Activated CD4-positive, alpha-beta T cell treated with anti-CD3 and anti-CD28 coated beads for 36 hours (primary cell): Measurements from ENCODE around the gene ATXN7L2. TPM values are rescaled to one million over a fixed set of nuclear protein-coding genes. Genes with fewer than 3 reads are reported as not detected.
A peak's percentile ranks its signal among the peaks of the same experiment; 100 is the strongest.

ENCODE experiments used
- ATAC-seq: fragments of 200-7000 bp; cut with Tn5 transposase; one replicate; pipeline ENCODE4 v1.10.0; 2021; ENCODE audit warnings: mild to moderate bottlenecking, moderate library complexity
- CTCF ChIA-PET: fragments of 350-600 bp; sonication (Branson Sonifier 250); formaldehyde crosslinking; loops from one replicate; lab custom pipeline; 2021; ENCODE audit warnings: antibody characterized with exemption; lab: Charles Lee
- POLR2A ChIA-PET: fragments of 350-600 bp; sonication (Branson Sonifier 250); formaldehyde crosslinking; loops from one replicate; lab custom pipeline; 2021; ENCODE audit warnings: antibody characterized with exemption, inconsistent platforms; lab: Charles Lee
- DNase-seq: peaks from one replicate; pipeline ENCODE4 v3.0.0-alpha.2; 2020
- H3K27ac Mint-ChIP-seq: one replicate; pipeline ENCODE4 v1.8.0; 2021; ENCODE audit warnings: mixed read lengths
- H3K27me3 Mint-ChIP-seq: one replicate; pipeline ENCODE4 v1.8.0; 2021; ENCODE audit warnings: mixed read lengths
- H3K36me3 Mint-ChIP-seq: one replicate; pipeline ENCODE4 v1.8.0; 2021; ENCODE audit warnings: low read depth, mixed read lengths
- H3K4me1 Mint-ChIP-seq: one replicate; pipeline ENCODE4 v1.8.0; 2021; ENCODE audit warnings: mixed read lengths
- H3K4me3 Mint-ChIP-seq: one replicate; pipeline ENCODE4 v1.8.0; 2021; ENCODE audit warnings: mild to moderate bottlenecking, moderate library complexity, mixed read lengths
- H3K9me3 Mint-ChIP-seq: one replicate; pipeline ENCODE4 v1.8.0; 2021; ENCODE audit warnings: low read depth, mixed read lengths
- intact Hi-C, 2 experiments: fragments of 100-400 bp; cut with DNase I in 1 of 2; cut with micrococcal nuclease in 1 of 2; formaldehyde crosslinking; loops; one replicate each; pipeline versions ENCODE4 v1.14.2 to v1.15.1; 2022 to 2024; cut with DNase I, micrococcal nuclease
- total RNA-seq, 2 experiments: library from RNA; stranded (reverse); gene quantifications; one replicate each; pipeline ENCODE4 v1.2.3, GENCODE V29; 2021

Gene ATXN7L2
- total RNA-seq, 2 experiments from 2014 or later = 11.7 to 13.0 TPM

DNA sequence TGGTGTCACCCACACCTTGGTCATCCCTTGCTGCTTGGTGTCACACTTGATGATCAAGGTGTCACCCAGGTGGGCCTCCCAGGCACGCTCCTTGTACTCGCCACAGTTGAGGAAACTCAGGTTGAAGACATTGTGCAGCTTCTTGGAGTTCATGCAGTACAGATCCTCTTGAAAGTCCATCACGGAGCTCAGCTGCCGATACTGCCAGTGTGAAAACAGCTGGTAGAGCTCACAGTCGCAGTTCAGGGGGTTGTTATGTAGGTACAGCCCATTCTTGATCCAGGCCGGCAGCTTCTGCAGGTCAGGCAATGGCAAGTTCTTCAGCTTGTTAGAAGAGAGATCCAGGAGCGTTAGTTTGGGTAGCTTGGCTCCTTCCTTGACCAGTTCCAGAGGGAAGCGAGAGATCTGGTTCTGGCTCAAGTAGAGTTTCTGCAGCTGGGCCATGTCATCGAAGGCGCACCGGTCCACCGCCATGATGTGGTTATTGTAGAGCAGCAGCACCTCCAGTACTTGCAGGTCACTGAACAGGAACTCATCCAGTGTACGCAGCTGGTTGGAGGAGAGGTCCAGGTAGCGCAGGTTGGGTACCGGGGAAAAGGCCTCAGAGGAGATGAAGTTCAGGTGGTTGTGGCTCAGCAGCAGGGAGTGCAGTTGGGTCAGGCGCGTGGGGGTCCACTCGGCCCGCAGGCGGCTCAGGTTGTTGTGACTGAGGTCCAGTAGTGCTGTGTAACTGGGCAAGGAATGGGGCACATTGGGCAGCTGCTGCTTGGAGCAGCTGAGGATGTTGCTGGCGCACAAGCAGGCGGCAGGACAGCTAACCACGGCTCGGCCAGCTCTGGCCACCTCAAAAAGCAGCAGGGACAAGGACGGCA lies 24.5 kb downstream of the ATXN7L2 start:
- DNase-seq (no peak), ATAC-seq (no peak)
- Mint-ChIP-seq H3K9me3 (no peaks in the 10 kb centered on the region), H3K27ac (peak overlapping the region; percentile 59), H3K27me3 (no peaks in the 10 kb centered on the region), H3K36me3 (peaks cover 14% of the 10 kb centered on the region), H3K4me3 (peak overlapping the region; percentile 77), H3K4me1 (peaks cover 69% of the 10 kb centered on the region)
- POLR2A ChIA-PET = interaction anchor here (0.9 to 1.6 kb wide), 2 partner anchors 10 to 11 kb away, joined by 3 to 5 read pairs; no protein-coding TSS in a partner anchor
- intact Hi-C loops = loop anchor here in 1 of 2 experiments (5.0 kb wide), 1 partner anchor 546 kb away; the partner anchor contains the start of gene CLCC1
- CTCF ChIA-PET = interaction anchor here (0.5 to 26.9 kb wide), 9 partner anchors 2 to 458 kb away, joined by 3 to 864 read pairs (median 4); partner anchors contain the start of genes AMIGO1, ATXN7L2, CYB561D1 and GPR61

DNA sequence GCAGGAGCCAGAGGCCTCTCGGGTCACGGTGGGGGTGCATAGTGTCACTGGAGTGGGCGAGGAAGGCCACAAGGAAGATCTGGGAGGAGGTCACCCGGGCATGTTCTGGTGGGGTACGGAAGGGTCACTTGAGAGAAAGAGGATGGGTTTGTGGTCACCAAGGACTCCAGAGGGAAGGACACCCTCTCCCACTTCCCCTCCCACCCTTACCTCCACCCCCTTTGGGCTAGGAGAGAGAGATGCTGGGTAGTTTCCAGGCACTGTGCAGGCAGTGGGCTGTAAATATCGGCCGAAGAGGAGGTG lies 25.1 kb downstream of the ATXN7L2 start:
- no peaks in the 10 kb centered on the region for H3K9me3 Mint-ChIP-seq
- no peak for ATAC-seq
- ChIA-PET CTCF (interaction anchor here (0.6 to 26.9 kb wide), 6 partner anchors 2 to 263 kb away, joined by 3 to 864 read pairs (median 179); partner anchors contain the start of genes AMIGO1, CYB561D1 and GPR61), POLR2A (interaction anchor here (0.9 to 1.6 kb wide), 2 partner anchors 11 to 12 kb away, joined by 3 to 5 read pairs; no protein-coding TSS in a partner anchor)
- H3K27ac Mint-ChIP-seq = peak overlapping the region; percentile 59
- H3K4me1 Mint-ChIP-seq = peaks cover 64% of the 10 kb centered on the region
- intact Hi-C loops = loop anchor here in 1 of 2 experiments (1.0 to 5.0 kb wide), 3 partner anchors 15 to 547 kb away; partner anchors contain the start of genes ATXN7L2, CLCC1 and CYB561D1
- peaks cover 14% of the 10 kb centered on the region for H3K36me3 Mint-ChIP-seq
- H3K27me3 Mint-ChIP-seq = no peaks in the 10 kb centered on the region
- no peak for DNase-seq
- H3K4me3 Mint-ChIP-seq = peak overlapping the region; percentile 77

GRCh38 chr1:109509176-109510134 lies 25.8 kb downstream of the ATXN7L2 start, which contains the start of gene AMIGO1:
Gene AMIGO1, minus strand, starts transcription at chr1:109509727. Its CDS starts 815 bp downstream, at chr1:109508912.
- CTCF ChIA-PET = interaction anchor here (0.6 to 26.9 kb wide), 9 partner anchors 10 to 475 kb away, joined by 3 to 864 read pairs (median 3); partner anchors contain the start of genes AHCYL1, ATXN7L2, CYB561D1 and GPR61
- POLR2A ChIA-PET = interaction anchor here (0.8 to 1.6 kb wide), 3 partner anchors 11 to 111 kb away, joined by 3 to 5 read pairs (median 3); no protein-coding TSS in a partner anchor
- peak within 1 kb of the TSS; percentile 76 for H3K27ac Mint-ChIP-seq
- ATAC-seq (peak; percentile 56), DNase-seq (peak; percentile 73)
- no peaks in the 10 kb centered on the region for H3K9me3 Mint-ChIP-seq
- H3K36me3 Mint-ChIP-seq = peaks cover 14% of the 10 kb centered on the region
- H3K27me3 Mint-ChIP-seq = no peaks in the 10 kb centered on the region
- peak within 1 kb of the TSS; percentile 77 for H3K4me3 Mint-ChIP-seq
- peaks cover 59% of the 10 kb centered on the region for H3K4me1 Mint-ChIP-seq
- intact Hi-C loops = loop anchor here in 1 of 2 experiments (1.0 to 5.0 kb wide), 3 partner anchors 15 to 547 kb away; partner anchors contain the start of genes ATXN7L2, CLCC1 and CYB561D1

GRCh38 chr1:109513110-109513710 lies 29.5 kb downstream of the ATXN7L2 start:
- Mint-ChIP-seq H3K9me3 (no peaks in the 10 kb centered on the region), H3K4me3 (no peak overlapping the region), H3K27me3 (no peaks in the 10 kb centered on the region), H3K36me3 (peaks cover 5% of the 10 kb centered on the region), H3K27ac (no peak overlapping the region), H3K4me1 (peaks cover 29% of the 10 kb centered on the region)
- no peak for DNase-seq
- ChIA-PET CTCF (interaction anchor here (0.8 to 26.9 kb wide), 4 partner anchors 14 to 413 kb away, joined by 3 to 864 read pairs (median 178); partner anchors contain the start of genes CYB561D1 and GPR61), POLR2A (no interaction called here)
- no peak for ATAC-seq
- intact Hi-C loops = no loop called here

DNA sequence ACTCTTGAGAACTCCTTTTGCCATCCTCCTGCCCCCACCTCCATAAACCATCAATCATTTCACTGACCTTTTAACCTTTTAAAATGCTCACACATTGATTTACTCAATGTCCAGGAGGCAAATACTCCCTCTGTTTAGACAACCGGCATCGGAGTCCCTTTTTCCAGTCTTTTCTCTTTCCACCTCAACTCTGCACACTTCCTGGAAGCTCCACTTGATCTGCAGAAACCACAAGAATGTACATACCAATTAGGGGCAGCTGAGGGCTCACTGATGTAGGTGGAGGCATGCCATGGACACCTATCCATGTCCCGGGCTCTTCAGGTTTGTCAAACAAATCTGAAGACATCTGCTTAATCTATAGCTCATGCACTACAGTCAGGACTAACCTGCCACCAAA lies 31.1 kb downstream of the ATXN7L2 start:
- no peak overlapping the region for H3K27ac Mint-ChIP-seq
- no peak for ATAC-seq
- no peaks in the 10 kb centered on the region for H3K27me3 Mint-ChIP-seq

GRCh38 chr1:109516872-109517271 lies 33.2 kb downstream of the ATXN7L2 start:
- H3K36me3 Mint-ChIP-seq = no peaks in the 10 kb centered on the region
- H3K4me1 Mint-ChIP-seq = no peaks in the 10 kb centered on the region
- DNase-seq (no peak), ATAC-seq (no peak)
- ChIA-PET POLR2A (interaction anchor here (0.6 kb wide), 2 partner anchors 14 to 243 kb away, joined by 3 read pairs; no protein-coding TSS in a partner anchor), CTCF (interaction anchor here (1.0 to 21.0 kb wide), 3 partner anchors 9 to 18 kb away, joined by 3 to 354 read pairs (median 29); partner anchors contain the start of gene CYB561D1)
- H3K27ac Mint-ChIP-seq = no peak overlapping the region
- H3K27me3 Mint-ChIP-seq = no peaks in the 10 kb centered on the region
- no peak overlapping the region for H3K4me3 Mint-ChIP-seq
- intact Hi-C loops = no loop called here
- no peaks in the 10 kb centered on the region for H3K9me3 Mint-ChIP-seq

More for the DNA sequence above, 31.1 kb downstream of the ATXN7L2 start:
- ChIA-PET POLR2A (no interaction called here), CTCF (interaction anchor here (0.5 to 21.0 kb wide), 7 partner anchors 10 to 71 kb away, joined by 3 to 354 read pairs (median 5); partner anchors contain the start of genes ATXN7L2 and CYB561D1)
- no peak for DNase-seq
- Mint-ChIP-seq H3K9me3 (no peaks in the 10 kb centered on the region), H3K4me3 (no peak overlapping the region), H3K4me1 (peaks cover 17% of the 10 kb centered on the region), H3K36me3 (no peaks in the 10 kb centered on the region)
- intact Hi-C loops = no loop called here

- no peak overlapping the region for H3K4me3 Mint-ChIP-seq
- no peaks in the 10 kb centered on the region for H3K4me1 Mint-ChIP-seq
- H3K36me3 Mint-ChIP-seq = no peaks in the 10 kb centered on the region
- no peak for ATAC-seq
- no peak for DNase-seq
- CTCF ChIA-PET = interaction anchor here (0.8 to 21.0 kb wide), 3 partner anchors 13 to 18 kb away, joined by 3 to 354 read pairs (median 24); partner anchors contain the start of gene CYB561D1
- no peak overlapping the region for H3K27ac Mint-ChIP-seq
- intact Hi-C loops = no loop called here
- no peaks in the 10 kb centered on the region for H3K9me3 Mint-ChIP-seq
- no peaks in the 10 kb centered on the region for H3K27me3 Mint-ChIP-seq
- POLR2A ChIA-PET = no interaction called here
These were observed 33.6 kb downstream of the ATXN7L2 start for GRCh38 chr1:109517337-109517736.

DNA sequence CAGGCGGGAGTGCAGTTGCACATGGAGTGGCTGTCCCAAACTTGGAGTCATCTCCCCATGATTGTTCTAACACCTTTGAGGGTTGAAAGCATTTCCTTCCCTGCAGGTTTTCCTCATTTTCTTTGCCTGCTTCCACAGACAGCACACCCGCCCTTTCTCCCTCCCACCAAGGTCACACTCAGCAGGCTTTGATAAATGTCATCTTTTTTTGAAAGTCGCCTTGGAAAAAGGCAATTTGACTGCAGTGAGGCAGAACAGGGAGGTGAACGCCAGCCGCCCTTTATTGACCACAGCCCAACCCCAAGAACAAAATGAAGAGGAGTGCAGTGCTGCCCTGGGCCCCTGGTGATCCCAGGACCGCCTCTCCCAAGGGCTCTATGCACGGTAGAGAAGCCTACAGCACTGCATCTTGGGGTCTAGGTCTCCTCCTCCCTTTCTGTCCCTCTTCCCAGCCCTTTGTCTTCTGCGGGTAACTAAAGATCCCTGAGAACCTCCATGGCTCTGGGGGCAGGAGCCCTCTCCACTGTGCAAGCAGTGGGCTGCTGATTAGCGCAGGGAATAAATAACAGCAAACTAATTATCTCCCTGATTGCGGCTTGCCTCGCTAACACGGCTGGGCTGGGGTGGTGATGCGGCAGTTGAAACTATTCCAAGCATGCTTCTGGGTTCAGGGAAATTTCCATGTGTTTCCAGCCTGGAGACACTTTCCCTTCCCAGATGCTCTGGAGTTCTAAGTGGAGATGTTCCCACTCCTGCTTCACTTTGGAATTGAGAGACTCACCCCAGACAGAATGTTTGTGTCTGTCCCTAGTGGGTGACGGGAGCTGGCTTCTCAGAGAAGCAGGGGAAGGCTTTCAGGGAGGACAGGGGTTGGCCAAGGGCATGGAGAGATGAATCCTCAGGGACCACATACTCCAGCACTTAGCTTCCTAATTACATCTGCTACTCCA lies 37.6 kb downstream of the ATXN7L2 start:
- Mint-ChIP-seq H3K4me3 (no peak overlapping the region), H3K9me3 (no peaks in the 10 kb centered on the region), H3K27me3 (no peaks in the 10 kb centered on the region), H3K36me3 (no peaks in the 10 kb centered on the region), H3K27ac (no peak overlapping the region), H3K4me1 (no peaks in the 10 kb centered on the region)
- CTCF ChIA-PET = interaction anchor here (0.5 to 21.9 kb wide), 6 partner anchors 9 to 61 kb away, joined by 3 to 864 read pairs (median 6); partner anchors contain the start of genes AMIGO1 and CYB561D1
- no peak for ATAC-seq
- DNase-seq = no peak
- intact Hi-C loops = no loop called here
- POLR2A ChIA-PET = no interaction called here

DNA sequence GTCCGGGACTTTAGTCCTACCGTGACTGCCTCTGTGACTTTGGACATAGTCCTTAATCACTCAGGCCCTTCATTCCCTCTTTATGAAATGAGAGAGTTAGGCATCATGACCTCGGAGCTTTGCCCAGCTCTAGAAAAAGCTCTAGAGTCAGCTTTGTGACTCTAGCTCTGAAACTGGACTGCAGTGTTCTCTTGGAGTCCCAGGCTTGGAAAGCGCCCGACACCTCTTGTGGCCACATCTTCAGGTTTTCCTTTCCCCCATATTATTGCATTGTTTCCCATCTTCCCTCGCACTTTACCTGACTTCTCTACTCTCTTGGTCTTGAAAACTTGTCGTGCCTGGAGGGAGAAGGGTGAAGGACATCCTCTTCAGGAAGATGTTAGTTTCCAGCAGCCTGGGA lies 38.3 kb downstream of the ATXN7L2 start:
- ATAC-seq = no peak
- no peak for DNase-seq
- CTCF ChIA-PET = interaction anchor here (0.9 to 21.9 kb wide), 3 partner anchors 8 to 21 kb away, joined by 4 to 864 read pairs (median 7); partner anchors contain the start of genes AMIGO1 and CYB561D1
- no peaks in the 10 kb centered on the region for H3K27me3 Mint-ChIP-seq
- H3K27ac Mint-ChIP-seq = no peak overlapping the region
- H3K4me3 Mint-ChIP-seq = no peak overlapping the region
- intact Hi-C loops = no loop called here
- no peaks in the 10 kb centered on the region for H3K36me3 Mint-ChIP-seq
- H3K4me1 Mint-ChIP-seq = no peaks in the 10 kb centered on the region
- no peaks in the 10 kb centered on the region for H3K9me3 Mint-ChIP-seq
- POLR2A ChIA-PET = no interaction called here
